HUDEP-2 (cell line): ENCODE data around the gene ADAMTS16.
"Not testable (repeated sequence)": the region's sequence is repeated elsewhere in the genome, so short reads cannot be mapped to it uniquely, and the experiment has no call there.

ENCODE experiments used
- DNase-seq, 76 experiments: peaks; one replicate each; lab custom pipeline; 2025; ENCODE audit not compliant: unreplicated experiment in 76 of 76; lab: John Stamatoyannopoulos, UW

ADAMTS16 gene, protein sequence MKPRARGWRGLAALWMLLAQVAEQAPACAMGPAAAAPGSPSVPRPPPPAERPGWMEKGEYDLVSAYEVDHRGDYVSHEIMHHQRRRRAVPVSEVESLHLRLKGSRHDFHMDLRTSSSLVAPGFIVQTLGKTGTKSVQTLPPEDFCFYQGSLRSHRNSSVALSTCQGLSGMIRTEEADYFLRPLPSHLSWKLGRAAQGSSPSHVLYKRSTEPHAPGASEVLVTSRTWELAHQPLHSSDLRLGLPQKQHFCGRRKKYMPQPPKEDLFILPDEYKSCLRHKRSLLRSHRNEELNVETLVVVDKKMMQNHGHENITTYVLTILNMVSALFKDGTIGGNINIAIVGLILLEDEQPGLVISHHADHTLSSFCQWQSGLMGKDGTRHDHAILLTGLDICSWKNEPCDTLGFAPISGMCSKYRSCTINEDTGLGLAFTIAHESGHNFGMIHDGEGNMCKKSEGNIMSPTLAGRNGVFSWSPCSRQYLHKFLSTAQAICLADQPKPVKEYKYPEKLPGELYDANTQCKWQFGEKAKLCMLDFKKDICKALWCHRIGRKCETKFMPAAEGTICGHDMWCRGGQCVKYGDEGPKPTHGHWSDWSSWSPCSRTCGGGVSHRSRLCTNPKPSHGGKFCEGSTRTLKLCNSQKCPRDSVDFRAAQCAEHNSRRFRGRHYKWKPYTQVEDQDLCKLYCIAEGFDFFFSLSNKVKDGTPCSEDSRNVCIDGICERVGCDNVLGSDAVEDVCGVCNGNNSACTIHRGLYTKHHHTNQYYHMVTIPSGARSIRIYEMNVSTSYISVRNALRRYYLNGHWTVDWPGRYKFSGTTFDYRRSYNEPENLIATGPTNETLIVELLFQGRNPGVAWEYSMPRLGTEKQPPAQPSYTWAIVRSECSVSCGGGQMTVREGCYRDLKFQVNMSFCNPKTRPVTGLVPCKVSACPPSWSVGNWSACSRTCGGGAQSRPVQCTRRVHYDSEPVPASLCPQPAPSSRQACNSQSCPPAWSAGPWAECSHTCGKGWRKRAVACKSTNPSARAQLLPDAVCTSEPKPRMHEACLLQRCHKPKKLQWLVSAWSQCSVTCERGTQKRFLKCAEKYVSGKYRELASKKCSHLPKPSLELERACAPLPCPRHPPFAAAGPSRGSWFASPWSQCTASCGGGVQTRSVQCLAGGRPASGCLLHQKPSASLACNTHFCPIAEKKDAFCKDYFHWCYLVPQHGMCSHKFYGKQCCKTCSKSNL

DNA sequence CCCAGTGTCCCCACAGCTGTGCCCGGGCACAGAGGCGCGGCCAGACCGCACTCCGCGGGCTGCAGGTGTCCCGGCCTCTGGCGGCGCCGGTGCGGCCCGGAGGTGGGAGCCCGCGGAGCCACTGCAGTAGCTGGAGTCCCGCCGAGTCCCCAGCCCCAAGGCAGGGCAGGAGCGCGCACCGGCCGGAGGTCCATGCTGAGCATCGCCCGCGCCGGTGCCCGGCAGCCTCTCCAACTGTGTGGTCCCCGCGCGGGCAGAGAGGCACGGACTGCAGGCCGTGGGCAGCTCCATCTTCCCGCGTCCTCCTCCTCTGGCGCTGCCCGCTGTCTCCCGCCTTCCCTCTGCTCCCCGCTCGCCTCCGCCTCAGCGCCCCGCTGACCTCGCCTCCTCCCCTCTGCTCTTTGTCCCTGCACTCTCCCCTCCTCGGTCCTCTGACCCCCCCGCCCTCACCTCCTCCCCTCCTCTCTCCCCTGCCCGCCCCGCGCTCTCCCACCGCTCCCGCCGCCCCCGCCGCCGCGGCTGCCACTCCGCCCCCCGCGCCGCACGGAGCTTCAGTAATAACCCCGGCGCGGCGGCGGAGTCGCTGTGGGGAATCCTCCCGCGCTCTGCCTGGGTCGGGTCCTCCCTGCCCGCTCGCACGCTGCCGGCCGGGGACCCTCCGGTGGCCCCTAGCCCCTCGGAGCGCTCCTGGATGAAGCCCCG lies at the start of gene ADAMTS16:
Gene ADAMTS16, plus strand, starts transcription at position 554 of the 702 bp plus-strand sequence. Its CDS starts 138 bp downstream, at position 692.
- DNase-seq, result no peak

DNA sequence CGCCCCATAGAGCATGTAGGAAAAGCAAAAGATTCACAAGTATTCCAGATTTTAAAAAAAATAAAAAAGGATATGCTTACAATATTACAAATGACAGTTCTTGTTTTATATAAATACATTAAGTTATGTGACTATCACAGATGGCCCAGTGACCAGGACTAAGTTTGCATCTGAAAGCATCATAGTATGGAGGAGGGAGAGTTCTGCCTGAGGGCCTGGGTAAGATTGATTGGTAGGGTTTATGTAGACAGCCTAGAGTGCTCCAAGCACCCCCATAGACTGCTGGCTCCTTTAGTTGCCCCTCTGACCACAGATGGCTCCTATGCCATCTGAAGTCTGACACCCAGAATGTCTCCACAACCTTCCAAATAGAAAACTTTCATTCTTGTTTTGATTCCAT lies 48.0 kb upstream of the ADAMTS16 start:
- DNase-seq, result no peak

DNA sequence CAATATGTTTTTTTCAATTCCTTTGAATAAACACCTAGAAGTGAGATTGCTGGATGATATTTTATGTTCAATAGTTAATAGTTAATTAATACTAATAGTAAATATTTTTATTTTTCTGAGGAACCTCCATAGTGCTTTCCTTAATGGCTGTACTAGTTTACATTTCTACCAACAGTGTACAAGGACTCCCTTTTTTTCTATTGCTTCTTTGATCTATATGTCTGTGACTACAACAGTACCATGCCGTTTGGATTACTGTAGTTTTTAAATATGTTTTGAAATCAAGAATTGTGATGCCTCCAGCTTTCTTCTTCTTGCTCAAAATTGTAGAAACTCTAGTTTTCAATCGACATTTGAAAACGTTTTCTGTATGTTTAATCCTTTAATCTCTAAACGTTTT lies 39.5 kb upstream of the ADAMTS16 start:
- no peak for DNase-seq

DNA sequence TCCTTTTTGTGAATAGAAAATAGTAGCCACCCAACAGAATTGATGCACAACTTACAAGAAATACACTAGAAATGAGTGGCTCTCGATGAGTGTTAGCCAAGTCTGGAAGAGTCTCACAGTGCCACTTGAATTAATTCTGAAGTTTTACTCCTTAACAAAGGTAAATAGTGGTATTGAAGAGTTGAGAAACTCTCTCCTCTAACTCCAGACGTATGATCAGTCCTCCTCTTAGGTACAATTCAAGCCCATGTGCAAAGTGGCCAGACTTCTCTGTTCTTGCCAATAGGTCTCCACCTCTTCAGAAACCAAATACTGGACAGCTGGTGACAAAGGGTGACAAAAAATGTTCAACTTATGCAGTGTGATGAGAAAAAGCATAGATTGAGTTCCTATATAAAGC lies 38.5 kb upstream of the ADAMTS16 start:
- DNase-seq, result no peak

DNA sequence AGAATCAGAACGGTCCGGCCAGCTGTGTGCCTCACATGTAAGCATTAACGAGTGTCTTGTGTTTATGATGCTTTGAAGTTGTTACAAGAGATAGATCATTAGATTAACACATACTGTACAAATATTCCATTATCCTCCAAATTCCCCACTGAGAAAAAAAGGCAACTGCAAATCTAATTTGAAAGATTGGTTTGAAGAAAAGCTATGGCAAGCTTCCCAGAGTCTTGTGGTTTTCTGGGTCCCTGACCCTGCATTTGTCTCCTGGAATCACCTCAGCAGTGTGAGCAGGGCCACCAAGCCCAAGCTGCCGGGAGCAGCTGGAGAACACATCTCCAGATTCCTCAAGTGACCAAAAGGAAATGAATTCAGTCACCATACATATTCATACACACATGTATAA lies 36.9 kb upstream of the ADAMTS16 start:
- no peak for DNase-seq

DNA sequence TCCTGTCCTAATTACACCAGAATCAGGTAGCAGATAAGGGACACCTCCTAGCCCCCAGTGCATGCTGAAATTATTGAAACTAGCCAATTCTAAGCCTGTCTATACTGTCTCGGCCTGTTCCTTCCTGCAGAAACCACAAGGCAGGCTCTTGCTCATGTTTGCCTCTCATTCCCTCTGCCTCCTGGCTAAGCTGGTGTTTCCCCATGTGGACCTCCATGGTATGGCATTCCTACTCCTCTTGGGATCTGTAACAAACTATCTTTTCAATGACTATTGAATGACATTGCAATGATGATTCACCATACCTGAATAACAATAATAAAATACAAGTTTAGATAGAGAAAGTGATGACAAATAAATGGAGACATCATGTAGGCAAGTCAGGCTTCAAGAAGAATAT lies 35.6 kb upstream of the ADAMTS16 start:
- no peak for DNase-seq

DNA sequence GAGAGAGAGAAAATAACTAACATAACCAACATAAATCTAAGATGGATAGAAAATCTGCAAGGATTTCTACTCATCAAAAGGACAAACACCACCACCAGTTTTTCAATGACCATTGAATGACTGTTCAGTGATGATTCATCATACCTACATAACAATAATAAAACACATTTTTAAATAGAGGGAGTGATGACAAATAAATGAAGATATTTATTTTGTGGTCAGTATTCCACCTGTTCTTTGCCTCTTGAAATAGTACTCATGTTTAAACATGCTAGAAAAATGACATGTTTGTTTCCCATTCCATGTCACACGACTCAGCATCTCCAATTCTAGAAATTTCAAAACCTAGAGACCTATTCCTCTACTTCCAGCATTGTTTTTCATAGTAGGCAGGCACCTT lies 34.6 kb upstream of the ADAMTS16 start:
- no peak for DNase-seq

DNA sequence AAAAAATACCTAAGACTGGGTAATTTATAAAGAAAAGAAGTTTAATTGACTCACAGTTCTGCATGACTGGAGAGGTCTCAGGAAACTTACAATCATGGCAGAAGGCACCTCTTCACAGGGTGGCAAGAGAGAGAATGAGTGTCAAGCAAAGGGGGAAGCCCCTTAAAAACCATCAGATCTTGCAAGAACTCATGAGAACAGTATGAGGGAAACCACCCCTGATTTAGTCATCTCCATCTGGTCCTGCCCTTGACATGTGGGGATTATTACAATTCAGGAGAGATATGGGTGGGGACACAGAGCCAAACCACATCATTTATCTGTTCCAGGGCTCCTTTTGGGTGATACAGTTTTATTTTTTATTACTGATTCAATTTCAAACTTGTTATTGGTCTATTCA lies 23.2 kb upstream of the ADAMTS16 start:
- no peak for DNase-seq

DNA sequence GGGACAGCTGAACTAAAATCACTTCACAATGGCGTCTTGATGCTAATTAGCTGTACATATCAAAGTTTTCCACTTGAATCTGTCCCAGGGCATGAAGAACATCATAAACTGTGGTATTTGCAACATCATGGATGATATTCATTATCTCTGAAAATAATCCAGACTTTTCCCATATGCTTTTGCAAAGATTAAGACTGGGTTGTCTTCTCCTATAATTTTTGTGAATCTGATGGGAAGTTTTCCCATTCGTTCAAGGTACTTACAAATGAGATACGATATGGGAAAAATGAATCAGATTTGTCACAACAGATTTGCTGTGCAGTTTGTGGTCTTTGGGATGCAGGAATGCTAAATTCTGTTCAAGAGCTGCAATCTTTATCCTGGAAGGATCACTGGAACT lies 17.4 kb upstream of the ADAMTS16 start:
- DNase-seq, result no peak

DNA sequence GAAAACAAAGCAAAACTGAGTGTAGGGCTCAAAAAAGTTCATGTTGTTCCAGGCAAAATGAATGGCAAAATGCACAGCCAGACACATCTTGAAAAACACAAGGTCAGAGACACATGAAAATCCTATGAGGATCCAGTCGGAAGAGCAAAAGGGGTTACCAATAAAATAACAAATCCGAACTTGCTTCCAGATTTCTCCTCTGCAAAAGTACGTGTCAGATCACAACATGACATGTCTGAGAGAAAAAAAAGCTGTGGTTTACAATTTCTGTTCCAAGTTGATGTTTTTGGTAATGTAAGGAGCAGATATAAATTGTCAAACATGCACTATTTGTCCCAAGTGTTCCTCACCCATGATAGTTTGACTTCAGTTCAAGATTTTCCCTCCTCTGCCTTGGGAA lies 15.9 kb upstream of the ADAMTS16 start:
- DNase-seq, result no peak

DNA sequence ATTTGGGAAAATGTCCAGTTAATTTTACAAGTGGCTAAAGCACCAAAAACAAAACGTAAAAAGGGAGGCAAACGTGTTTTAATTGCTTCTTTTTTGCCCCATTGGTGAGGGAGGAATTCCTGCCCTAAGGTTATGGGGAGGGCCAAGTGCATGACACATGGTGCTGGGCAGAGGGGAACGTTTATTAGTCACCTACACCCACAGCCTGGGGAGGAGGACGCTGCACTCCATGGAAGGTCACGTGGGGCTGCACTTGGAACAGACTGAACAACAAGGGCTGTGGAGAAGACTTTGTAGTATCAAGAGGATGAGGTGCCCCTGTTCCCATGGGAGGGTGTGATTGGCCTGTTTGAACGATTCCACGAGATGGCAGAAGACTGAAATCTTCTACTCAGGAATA lies 13.7 kb upstream of the ADAMTS16 start:
- DNase-seq, result peak in 7 of 76 experiments; percentile 2 to 28 (median 9)

DNA sequence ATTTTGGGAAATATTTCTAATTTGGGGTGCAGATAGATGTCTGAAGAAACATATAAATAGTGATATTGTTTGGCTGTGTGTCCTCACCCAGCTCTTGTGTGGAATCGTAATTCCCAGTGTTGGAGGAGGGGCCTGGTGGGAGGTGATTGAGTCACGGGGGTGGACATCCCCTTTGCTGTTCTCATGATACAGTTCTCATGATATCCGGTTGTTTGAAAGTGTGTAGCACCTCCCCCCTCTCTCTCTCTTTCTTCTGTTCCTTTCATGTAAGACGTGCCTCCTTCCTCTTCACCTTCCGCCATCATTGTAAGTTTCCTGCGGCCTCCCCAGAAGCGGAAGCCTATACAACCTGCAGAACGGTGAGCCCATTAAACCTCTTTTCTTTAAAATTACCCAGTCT lies 11.4 kb upstream of the ADAMTS16 start:
- no peak for DNase-seq

DNA sequence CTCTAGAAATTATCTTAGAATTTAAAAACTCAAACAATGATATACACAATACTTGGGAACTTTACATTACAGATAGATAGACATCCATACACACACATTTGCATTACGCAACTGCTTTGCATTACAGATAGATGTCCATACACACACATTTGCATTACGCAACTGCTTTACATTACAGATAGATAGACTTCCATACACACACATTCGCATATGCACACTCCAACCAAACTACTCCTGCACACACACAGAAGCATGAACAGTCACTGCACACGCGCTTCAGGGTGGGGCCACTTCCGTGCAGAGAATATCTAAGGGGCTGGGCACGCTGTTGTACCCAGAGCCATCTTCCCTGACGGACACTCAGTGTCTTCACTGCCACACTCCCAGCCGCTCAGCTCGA lies 7.9 kb upstream of the ADAMTS16 start:
- DNase-seq, result no peak

DNA sequence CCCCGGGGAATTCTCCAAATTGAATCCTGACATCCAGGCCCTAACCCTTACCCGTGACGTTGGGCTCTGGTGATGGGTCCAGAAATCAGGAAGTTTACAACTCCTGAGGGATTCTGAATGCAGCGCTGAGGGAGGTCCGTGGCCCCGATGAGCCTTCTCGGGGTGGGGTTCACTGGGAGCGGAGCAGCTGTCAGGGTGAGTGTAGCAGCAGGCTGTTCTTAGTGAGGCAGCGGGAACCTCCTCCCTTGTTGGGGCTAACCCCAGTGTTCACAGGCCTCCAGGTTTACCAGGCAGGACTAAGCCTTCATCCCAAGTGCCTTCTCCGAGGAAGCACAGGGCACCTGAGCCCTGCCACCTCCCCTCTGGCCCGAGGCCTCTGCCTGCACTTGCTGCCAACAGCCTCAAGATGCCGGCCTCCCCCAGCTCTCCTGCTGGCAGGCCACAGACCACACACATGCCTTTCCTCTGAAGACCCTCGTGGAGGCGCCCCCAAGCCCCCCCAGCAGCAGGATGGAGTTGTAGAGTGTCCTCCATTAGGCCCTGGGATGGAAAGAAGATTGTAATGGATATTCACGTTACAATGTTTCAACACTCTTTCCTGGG lies 7.3 kb upstream of the ADAMTS16 start:
- DNase-seq, result no peak

DNA sequence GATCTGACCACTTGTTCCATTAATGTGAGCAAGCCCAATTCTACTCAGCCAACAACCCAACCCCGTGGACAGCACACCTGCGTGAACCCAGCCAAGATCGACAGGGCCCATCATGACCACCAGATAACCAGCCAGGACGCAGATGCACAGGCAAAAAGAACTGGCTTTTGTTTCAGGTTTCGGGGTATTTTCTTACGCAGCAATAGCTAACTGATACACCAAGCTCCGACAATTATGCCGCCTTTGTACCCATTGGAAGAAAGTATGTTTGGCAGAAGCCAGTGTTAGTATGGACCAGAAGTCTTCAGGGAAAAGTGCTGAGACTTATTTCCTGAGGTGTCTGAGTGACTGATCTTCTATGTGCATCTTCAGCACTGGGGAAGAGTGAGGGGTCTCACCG lies 6.0 kb upstream of the ADAMTS16 start:
- DNase-seq, result no peak

DNA sequence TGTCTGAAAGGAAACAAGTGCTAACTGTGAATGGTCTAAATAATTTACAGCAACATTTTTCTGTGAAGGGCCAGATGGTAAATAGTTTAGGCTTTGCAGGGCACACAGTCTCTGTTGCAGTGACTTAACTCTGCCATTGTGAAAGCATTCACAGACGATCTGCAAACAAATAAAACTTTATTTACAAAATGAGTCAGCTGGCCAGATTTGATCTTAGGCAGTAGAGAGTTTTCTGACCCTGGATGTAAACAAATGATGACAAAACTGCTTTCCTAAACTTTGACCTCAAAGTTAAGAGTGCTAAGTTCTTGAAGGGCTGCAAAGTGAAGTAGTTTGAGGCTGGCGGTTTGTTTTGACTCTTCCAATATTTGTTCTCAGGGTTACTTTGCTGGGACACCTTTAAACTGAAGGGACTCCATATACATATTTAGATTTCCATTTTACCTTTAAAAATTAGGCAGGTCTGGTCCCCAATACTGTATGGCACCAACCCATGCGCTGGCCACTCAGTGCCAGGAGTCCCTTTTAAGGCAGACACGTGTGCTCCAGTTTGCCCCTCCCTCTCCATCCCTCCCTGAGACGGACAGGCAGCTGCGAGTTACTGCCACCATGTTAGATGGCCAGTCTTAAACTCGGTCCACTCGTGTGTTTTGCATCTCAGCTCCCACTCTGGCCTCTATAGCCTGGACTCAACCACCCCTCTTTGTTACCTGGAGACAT lies 4.0 kb upstream of the ADAMTS16 start:
- no peak for DNase-seq

DNA sequence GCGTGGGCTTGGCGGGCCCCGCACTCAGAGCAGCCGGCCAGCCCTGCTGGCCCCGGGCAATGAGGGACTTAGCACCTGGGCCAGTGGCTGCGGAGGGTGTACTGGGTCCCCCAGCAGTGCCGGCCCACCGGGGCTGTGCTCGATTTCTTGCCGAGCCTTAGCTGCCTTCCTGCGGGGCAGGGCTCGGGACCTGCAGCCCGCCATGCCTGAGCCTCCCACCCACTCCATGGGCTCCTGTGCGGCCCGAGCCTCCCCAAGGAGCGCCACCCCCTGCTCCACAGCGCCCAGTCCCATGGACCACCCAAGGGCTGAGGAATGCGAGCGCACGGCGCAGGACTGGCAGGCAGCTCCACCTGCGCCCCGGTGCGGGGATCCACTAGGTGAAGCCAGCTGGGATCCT lies 2.3 kb upstream of the ADAMTS16 start:
- not testable (repeated sequence) for DNase-seq

DNA sequence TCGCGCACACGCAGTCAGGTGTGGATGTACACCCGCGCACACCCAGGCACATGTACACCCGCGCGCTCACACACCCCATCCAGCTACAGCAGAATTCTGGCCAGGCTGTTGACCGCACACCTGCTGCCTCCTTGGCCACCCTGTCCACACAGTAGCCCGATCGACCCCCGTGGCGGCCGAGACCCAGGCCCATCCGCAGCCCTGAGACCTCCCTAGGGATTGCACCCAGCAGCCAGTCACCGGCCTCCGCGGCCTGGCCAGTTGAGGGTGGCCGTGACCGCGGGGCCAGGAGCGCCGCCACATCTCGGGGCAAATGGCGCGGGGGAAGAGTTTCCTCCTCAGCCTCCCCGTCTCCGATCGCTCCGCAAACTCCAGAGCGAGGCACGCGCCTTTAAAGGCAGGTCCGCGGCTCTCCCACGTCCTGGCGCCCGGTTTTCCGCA lies 774 bp upstream of the ADAMTS16 start:
- no peak for DNase-seq
